CD14-positive monocyte (primary cell): ENCODE results near the gene EPB41L4B. TPM values are rescaled to one million over a fixed set of nuclear protein-coding genes. Genes with fewer than 3 reads are reported as not detected.

Source experiments
- DNase-seq, 3 donors: peaks; one replicate each; pipeline ENCODE4 v3.0.0-alpha.2; 2011 to 2022
- H2AFZ ChIP-seq: 2 replicates; pipeline ENCODE4 v1.6.0; 2012; ENCODE audit warnings: mild to moderate bottlenecking, low read depth, low read length, inconsistent platforms; ENCODE audit not compliant: insufficient read depth, poor library complexity, severe bottlenecking
- H3K27ac ChIP-seq, 2 donors: 1 replicate in 1 of 2; 2 replicates in 1 of 2; pipeline ENCODE4 v1.5.1; 2012 to 2013; ENCODE audit warnings: low read length in 2 of 2, control low read depth in 1 of 2, inconsistent platforms in 1 of 2, low read depth in 1 of 2, mild to moderate bottlenecking in 1 of 2
- H3K27me3 ChIP-seq, 2 donors: one replicate each; pipeline versions ENCODE4 v1.6.0 to v1.6.1; 2011 to 2013; ENCODE audit warnings: low read length in 2 of 2; ENCODE audit not compliant: control insufficient read depth in 2 of 2, insufficient read depth in 2 of 2
- H3K36me3 ChIP-seq, 2 donors: replicated peaks in 1 of 2; 1 replicate in 1 of 2; 2 replicates in 1 of 2; pipeline versions ENCODE4 v1.5.1 to v1.6.1; 2012 to 2013; ENCODE audit warnings: low read length in 2 of 2, control low read depth in 1 of 2, inconsistent platforms in 1 of 2, mild to moderate bottlenecking in 1 of 2; ENCODE audit not compliant: insufficient read depth in 2 of 2, control insufficient read depth in 1 of 2
- H3K4me1 ChIP-seq, 2 donors: 1 replicate in 1 of 2; 2 replicates in 1 of 2; pipeline versions ENCODE4 v1.5.1 to v1.6.1; 2012 to 2013; ENCODE audit warnings: low read length in 2 of 2, control low read depth in 1 of 2, inconsistent platforms in 1 of 2, mild to moderate bottlenecking in 1 of 2, moderate library complexity in 1 of 2; ENCODE audit not compliant: insufficient read depth in 2 of 2, control insufficient read depth in 1 of 2
- H3K4me2 ChIP-seq: replicated peaks from 2 replicates; pipeline ENCODE3; 2012; ENCODE audit warnings: low read length, moderate library complexity, mild to moderate bottlenecking; ENCODE audit not compliant: poor library complexity, severe bottlenecking; ENCODE audit errors: extremely low read depth
- H3K4me3 ChIP-seq, 3 experiments: fragments of 200-600 bp in 1 of 3; sonication (generic) in 1 of 3; replicated peaks in 1 of 3; 1 replicate in 2 of 3; 2 replicates in 1 of 3; pipeline ENCODE4 v1.5.1; 2011 to 2013; ENCODE audit warnings: low read length in 3 of 3, mild to moderate bottlenecking in 3 of 3, control low read depth in 2 of 3, low read depth in 2 of 3, inconsistent platforms in 1 of 3, moderate library complexity in 1 of 3
- H3K79me2 ChIP-seq: 2 replicates; pipeline ENCODE4 v1.6.0; 2012; ENCODE audit warnings: mild to moderate bottlenecking, control low read depth, inconsistent platforms, low read length, moderate library complexity; ENCODE audit not compliant: insufficient read depth
- H3K9ac ChIP-seq: 2 replicates; pipeline ENCODE4 v1.6.0; 2017; ENCODE audit warnings: low read length, mild to moderate bottlenecking; ENCODE audit not compliant: insufficient read depth, poor library complexity, severe bottlenecking
- H3K9me3 ChIP-seq, 2 donors: replicated peaks in 1 of 2; 1 replicate in 1 of 2; 2 replicates in 1 of 2; pipeline versions ENCODE4 v1.5.1 to v1.6.1; 2012 to 2013; ENCODE audit warnings: low read length in 2 of 2, control low read depth in 1 of 2; ENCODE audit not compliant: control insufficient read depth in 1 of 2, insufficient read depth in 1 of 2
- H4K20me1 ChIP-seq: 2 replicates; pipeline ENCODE4 v1.6.0; 2012; ENCODE audit warnings: mild to moderate bottlenecking, low read length, control low read depth, moderate library complexity; ENCODE audit not compliant: insufficient read depth
- H3K27ac Mint-ChIP-seq, 7 donors: one replicate each; pipeline ENCODE4 v1.8.0; 2020; ENCODE audit warnings: mild to moderate bottlenecking in 7 of 7, mixed read lengths in 7 of 7, moderate library complexity in 6 of 7, inconsistent platforms in 2 of 7
- H3K27me3 Mint-ChIP-seq, 3 donors: one replicate each; pipeline ENCODE4 v1.8.0; 2021 to 2022; ENCODE audit warnings: low read depth in 3 of 3, mild to moderate bottlenecking in 3 of 3, mixed read lengths in 3 of 3, moderate library complexity in 3 of 3, inconsistent platforms in 1 of 3
- H3K36me3 Mint-ChIP-seq, 2 donors: one replicate each; pipeline ENCODE4 v1.8.0; 2020; ENCODE audit warnings: mixed read lengths in 2 of 2, inconsistent platforms in 1 of 2, mild to moderate bottlenecking in 1 of 2
- H3K4me1 Mint-ChIP-seq: one replicate; pipeline ENCODE4 v1.8.0; 2020; ENCODE audit warnings: mild to moderate bottlenecking, mixed read lengths
- H3K4me3 Mint-ChIP-seq, 2 donors: one replicate each; pipeline ENCODE4 v1.8.0; 2020; ENCODE audit warnings: mild to moderate bottlenecking in 2 of 2, mixed read lengths in 2 of 2, moderate library complexity in 1 of 2
- H3K9me3 Mint-ChIP-seq, 7 donors: one replicate each; pipeline ENCODE4 v1.8.0; 2020 to 2022; ENCODE audit warnings: mixed read lengths in 7 of 7, mild to moderate bottlenecking in 6 of 7, moderate library complexity in 6 of 7, inconsistent platforms in 2 of 7
- WGBS: methylation state at CpG from one replicate; pipeline ENCODE4 v1.1.5; 2013; ENCODE audit warnings: missing lambda C conversion rate; ENCODE audit not compliant: insufficient coverage; 5-methylcytosine and 5-hydroxymethylcytosine counted together
- intact Hi-C, 2 donors: fragments of 100-400 bp; cut with micrococcal nuclease; formaldehyde crosslinking; loops; one replicate each; pipeline versions ENCODE4 v1.15.0 to v1.15.1; 2023
- polyA plus RNA-seq, 3 donors: library from polyadenylated mRNA; depleted of rRNA in 1 of 3; unstranded in 2 of 3; stranded (reverse) in 1 of 3; fragments of 300-500 nt in 2 of 3; fragments of >200 nt in 1 of 3; fragmentation: Illumina TruSeq in 2 of 3; gene quantifications; 1 replicate in 2 of 3; 2 replicates in 1 of 3; pipeline ENCODE4 v1.2.3, GENCODE V29; 2012 to 2021
- TF ChIP-seq, protein P1 (sequence below): fragments of 200-600 bp; IDR thresholded peaks from one replicate; pipeline ENCODE4 v1.8.0; 2022; ENCODE audit warnings: antibody characterized with exemption, mild to moderate bottlenecking

Gene EPB41L4B
- polyA plus RNA-seq, 3 donors = not detected

DNA sequence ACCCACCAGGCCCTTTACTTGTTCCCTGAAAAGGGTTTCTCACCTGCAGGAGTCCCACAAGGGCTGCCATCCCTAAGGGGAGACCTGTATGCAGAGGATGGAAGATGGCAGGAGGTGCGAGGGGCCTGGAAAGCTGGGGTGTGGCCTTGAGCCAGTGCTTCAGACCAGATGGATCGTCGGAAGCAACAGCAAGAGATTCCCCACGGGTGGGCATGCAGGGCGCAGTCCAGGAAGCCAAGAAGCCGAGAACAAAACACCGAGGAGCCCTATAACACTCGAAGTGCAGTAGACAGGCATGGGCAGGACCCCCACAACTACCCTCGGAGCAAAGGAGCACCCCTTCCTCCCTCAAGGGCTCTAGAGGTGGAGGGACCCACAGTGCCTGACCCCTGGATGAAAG is 129.1 kb downstream of the EPB41L4B start:
- Histone ChIP-seq H3K4me3 (no peak overlapping the region), H3K27ac (no peak overlapping the region), H3K4me1 (no peaks in the 10 kb centered on the region), H3K79me2 (no peaks in the 10 kb centered on the region), H3K9me3 (no peaks in the 10 kb centered on the region), H3K9ac (no peak overlapping the region), H4K20me1 (no peaks in the 10 kb centered on the region), H2AFZ (no peak overlapping the region), H3K27me3 (no peaks in the 10 kb centered on the region), H3K4me2 (no peak overlapping the region), H3K36me3 (no peaks in the 10 kb centered on the region)
- no peak for DNase-seq
- intact Hi-C loops = no loop called here
- Mint-ChIP-seq H3K4me1 (no peaks in the 10 kb centered on the region), H3K27me3 (peaks cover 5 to 36% (median 17%) of the 10 kb centered on the region in 3 donors), H3K27ac (no peak overlapping the region), H3K4me3 (no peak overlapping the region), H3K9me3 (peaks cover 0 to 2% (median 0%) of the 10 kb centered on the region in 7 donors), H3K36me3 (no peaks in the 10 kb centered on the region)
- WGBS = 85% methylated on average over 9 of the region's 9 CpGs
- TF ChIP-seq, protein P1, sequence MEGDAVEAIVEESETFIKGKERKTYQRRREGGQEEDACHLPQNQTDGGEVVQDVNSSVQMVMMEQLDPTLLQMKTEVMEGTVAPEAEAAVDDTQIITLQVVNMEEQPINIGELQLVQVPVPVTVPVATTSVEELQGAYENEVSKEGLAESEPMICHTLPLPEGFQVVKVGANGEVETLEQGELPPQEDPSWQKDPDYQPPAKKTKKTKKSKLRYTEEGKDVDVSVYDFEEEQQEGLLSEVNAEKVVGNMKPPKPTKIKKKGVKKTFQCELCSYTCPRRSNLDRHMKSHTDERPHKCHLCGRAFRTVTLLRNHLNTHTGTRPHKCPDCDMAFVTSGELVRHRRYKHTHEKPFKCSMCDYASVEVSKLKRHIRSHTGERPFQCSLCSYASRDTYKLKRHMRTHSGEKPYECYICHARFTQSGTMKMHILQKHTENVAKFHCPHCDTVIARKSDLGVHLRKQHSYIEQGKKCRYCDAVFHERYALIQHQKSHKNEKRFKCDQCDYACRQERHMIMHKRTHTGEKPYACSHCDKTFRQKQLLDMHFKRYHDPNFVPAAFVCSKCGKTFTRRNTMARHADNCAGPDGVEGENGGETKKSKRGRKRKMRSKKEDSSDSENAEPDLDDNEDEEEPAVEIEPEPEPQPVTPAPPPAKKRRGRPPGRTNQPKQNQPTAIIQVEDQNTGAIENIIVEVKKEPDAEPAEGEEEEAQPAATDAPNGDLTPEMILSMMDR = no peak

DNA sequence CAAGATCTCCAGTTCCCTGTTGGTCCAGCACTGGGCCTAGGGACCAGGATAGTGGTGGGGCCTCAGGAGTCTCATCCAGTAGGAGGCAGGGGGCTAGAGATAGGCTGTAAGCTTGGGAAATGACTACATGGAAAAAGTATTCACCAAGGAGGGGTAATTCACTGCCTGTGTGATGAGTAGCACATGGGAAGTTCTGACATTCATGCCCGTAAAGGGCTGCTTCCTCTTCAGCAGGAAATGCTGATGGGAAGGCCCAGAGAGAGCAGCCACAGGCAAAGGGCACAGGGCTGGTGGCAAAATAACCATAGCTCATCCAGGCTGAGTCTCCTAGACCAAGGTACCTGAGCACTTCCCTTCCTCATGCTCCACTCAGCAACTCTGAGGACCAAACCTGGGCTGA is 130.7 kb downstream of the EPB41L4B start:
- Histone ChIP-seq H3K4me1 (no peaks in the 10 kb centered on the region), H3K4me3 (no peak overlapping the region), H4K20me1 (no peaks in the 10 kb centered on the region), H3K27ac (no peak overlapping the region), H3K27me3 (no peaks in the 10 kb centered on the region), H3K9me3 (no peaks in the 10 kb centered on the region), H2AFZ (no peak overlapping the region), H3K9ac (no peak overlapping the region), H3K79me2 (no peaks in the 10 kb centered on the region), H3K4me2 (no peak overlapping the region), H3K36me3 (no peaks in the 10 kb centered on the region)
- Mint-ChIP-seq H3K9me3 (peaks cover 0 to 2% (median 0%) of the 10 kb centered on the region in 7 donors), H3K4me3 (no peak overlapping the region), H3K27me3 (peaks cover 7 to 39% (median 17%) of the 10 kb centered on the region in 3 donors), H3K27ac (no peak overlapping the region), H3K4me1 (no peaks in the 10 kb centered on the region), H3K36me3 (no peaks in the 10 kb centered on the region)
- no peak for DNase-seq
- TF ChIP-seq, protein P1 = no peak
- intact Hi-C loops = no loop called here
- WGBS = no CpG with 5 or more reads among the region's 1 CpG
